Fibroblast of lung (primary cell): ENCODE measurements around the gene NEURL1. TPM values are rescaled to one million over a fixed set of nuclear protein-coding genes. Genes with fewer than 3 reads are reported as not detected.

ENCODE experiments used
- DNase-seq, 2 donors: peaks; one replicate each; pipeline versions ENCODE4 v3.0.0 to v3.0.0-alpha.2; 2010; ENCODE audit warnings: low read depth in 2 of 2
- H2AFZ ChIP-seq: 2 replicates; pipeline ENCODE4 v1.5.1; 2012; ENCODE audit warnings: low read length, control low read depth, inconsistent platforms
- H3K27ac ChIP-seq: 2 replicates; pipeline ENCODE4 v1.5.1; 2011; ENCODE audit warnings: low read length, control low read depth; ENCODE audit not compliant: insufficient read depth
- H3K27me3 ChIP-seq: 2 replicates; pipeline ENCODE4 v1.5.1; 2011; ENCODE audit warnings: mild to moderate bottlenecking, low read length; ENCODE audit not compliant: control insufficient read depth, insufficient read depth
- H3K36me3 ChIP-seq: 2 replicates; pipeline ENCODE4 v1.5.1; 2011; ENCODE audit warnings: low read length; ENCODE audit not compliant: control insufficient read depth, insufficient read depth
- H3K4me1 ChIP-seq: 2 replicates; pipeline ENCODE4 v1.5.1; 2011; ENCODE audit warnings: low read length; ENCODE audit not compliant: control insufficient read depth, insufficient read depth; ENCODE audit errors: extremely low read depth
- H3K4me2 ChIP-seq: 2 replicates; pipeline ENCODE4 v1.5.1; 2011; ENCODE audit warnings: low read length, control low read depth; ENCODE audit not compliant: insufficient read depth; ENCODE audit errors: extremely low read depth
- H3K4me3 ChIP-seq, 4 experiments: fragments of 200-600 bp in 1 of 4; sonication (generic) in 1 of 4; replicated peaks in 1 of 4; 2 replicates each; pipeline ENCODE4 v1.5.1; 2011 to 2016; ENCODE audit warnings: low read length in 4 of 4, low read depth in 3 of 4, mild to moderate bottlenecking in 3 of 4, control low read depth in 2 of 4, inconsistent platforms in 1 of 4, mixed read lengths in 1 of 4; ENCODE audit not compliant: insufficient read depth in 1 of 4; ENCODE audit errors: control extremely low read depth in 1 of 4
- H3K79me2 ChIP-seq: 2 replicates; pipeline ENCODE4 v1.5.1; 2012; ENCODE audit warnings: mild to moderate bottlenecking, low read length, inconsistent platforms; ENCODE audit not compliant: control insufficient read depth, insufficient read depth
- H3K9ac ChIP-seq: 2 replicates; pipeline ENCODE4 v1.5.1; 2011; ENCODE audit warnings: mild to moderate bottlenecking, low read length, control low read depth; ENCODE audit not compliant: insufficient read depth
- H3K9me3 ChIP-seq: 2 replicates; pipeline ENCODE4 v1.5.1; 2012; ENCODE audit warnings: low read depth, low read length; ENCODE audit not compliant: control insufficient read depth, insufficient read depth
- H4K20me1 ChIP-seq: 2 replicates; pipeline ENCODE4 v1.5.1; 2011; ENCODE audit warnings: low read length; ENCODE audit not compliant: control insufficient read depth, insufficient read depth; ENCODE audit errors: extremely low read depth
- CTCF ChIP-seq, 2 donors: IDR thresholded peaks in 1 of 2; conservative IDR thresholded peaks in 1 of 2; 1 replicate in 1 of 2; 2 replicates in 1 of 2; pipeline ENCODE4 v1.5.1; 2011 to 2012; ENCODE audit warnings: low read length in 2 of 2, control low read depth in 1 of 2, inconsistent platforms in 1 of 2, low read depth in 1 of 2, mild to moderate bottlenecking in 1 of 2
- EZH2 ChIP-seq: IDR thresholded peaks from 2 replicates; pipeline ENCODE4 v1.5.1; 2012; ENCODE audit warnings: low read length, control low read depth, mild to moderate bottlenecking; ENCODE audit errors: missing control alignments
- polyA plus RNA-seq, 2 donors: library from polyadenylated mRNA; depleted of rRNA in 1 of 2; stranded (reverse) in 1 of 2; unstranded in 1 of 2; fragments of >200 nt; gene quantifications; 2 replicates each; pipeline ENCODE4 v1.2.1, GENCODE V29; 2011 to 2012; ENCODE audit warnings: missing spikeins in 1 of 2
- total RNA-seq: library from RNA; depleted of rRNA; stranded (reverse); fragments of >200 nt; gene quantifications from 2 replicates; pipeline ENCODE4 v1.2.1, GENCODE V29; 2014

The NEURL1 gene
- total and polyA plus RNA-seq, 2 donors (not counting 1 experiment from before 2014, with no cell fraction given) = 0.12 TPM; not detected in 1

- TF ChIP-seq EZH2 (no peak), CTCF (conservative IDR thresholded peaks at IDR 0.05 in 1 of 2, IDR thresholded peaks at IDR 0.05 in 1 of 2; ENCODE audit: low read depth in 1 of 2, low read length in 2 of 2) (no peak)
- Histone ChIP-seq H3K9me3 (no peaks in the 10 kb centered on the region), H3K4me1 (peaks cover 2% of the 10 kb centered on the region), H3K27ac (no peak overlapping the region), H3K79me2 (no peaks in the 10 kb centered on the region), H3K36me3 (no peaks in the 10 kb centered on the region), H3K4me3 (no peak overlapping the region), H3K27me3 (no peaks in the 10 kb centered on the region), H4K20me1 (no peaks in the 10 kb centered on the region), H3K4me2 (no peak overlapping the region), H3K9ac (no peak overlapping the region), H2AFZ (no peak overlapping the region)
- no peak for DNase-seq
These were observed 19.4 kb upstream of the NEURL1 start for GRCh38 chr10:103474077-103474476.

GRCh38 chr10:103475437-103475836, 18.1 kb upstream of the NEURL1 start:
- TF ChIP-seq CTCF (conservative IDR thresholded peaks at IDR 0.05 in 1 of 2, IDR thresholded peaks at IDR 0.05 in 1 of 2; ENCODE audit: low read depth in 1 of 2, low read length in 2 of 2) (no peak), EZH2 (no peak)
- H4K20me1 ChIP-seq = no peaks in the 10 kb centered on the region
- no peak overlapping the region for H3K9ac ChIP-seq
- no peak overlapping the region for H3K4me2 ChIP-seq
- H3K27ac ChIP-seq = no peak overlapping the region
- no peaks in the 10 kb centered on the region for H3K36me3 ChIP-seq
- H3K9me3 ChIP-seq = no peaks in the 10 kb centered on the region
- no peak overlapping the region for H2AFZ ChIP-seq
- peaks cover 2% of the 10 kb centered on the region for H3K4me1 ChIP-seq
- DNase-seq = no peak
- no peaks in the 10 kb centered on the region for H3K27me3 ChIP-seq
- H3K4me3 ChIP-seq = no peak overlapping the region
- H3K79me2 ChIP-seq = no peaks in the 10 kb centered on the region

- H3K27me3 ChIP-seq = no peaks in the 10 kb centered on the region
- H3K36me3 ChIP-seq = no peaks in the 10 kb centered on the region
- H3K4me2 ChIP-seq = no peak overlapping the region
- H3K27ac ChIP-seq = no peak overlapping the region
- H3K4me3 ChIP-seq = no peak overlapping the region
- peak in 1 of 2 donors; percentile 23 for TF ChIP-seq CTCF (conservative IDR thresholded peaks at IDR 0.05 in 1 of 2, IDR thresholded peaks at IDR 0.05 in 1 of 2; ENCODE audit: low read depth in 1 of 2, low read length in 2 of 2)
- no peak for TF ChIP-seq EZH2
- no peaks in the 10 kb centered on the region for H4K20me1 ChIP-seq
- no peak overlapping the region for H2AFZ ChIP-seq
- peaks cover 3% of the 10 kb centered on the region for H3K4me1 ChIP-seq
- no peaks in the 10 kb centered on the region for H3K79me2 ChIP-seq
- no peaks in the 10 kb centered on the region for H3K9me3 ChIP-seq
- DNase-seq = peak in 1 of 2 donors; percentile 6
- no peak overlapping the region for H3K9ac ChIP-seq
These were observed 17.3 kb upstream of the NEURL1 start for GRCh38 chr10:103476046-103476768.
